H9 (cell line): ENCODE data around the gene ADAM23. TPM values are rescaled to one million over a fixed set of nuclear protein-coding genes. Genes with fewer than 3 reads are reported as not detected.
A peak's percentile ranks its signal among the peaks of the same experiment; 100 is the strongest.

Source experiments
- DNase-seq: peaks from one replicate; pipeline ENCODE4 v3.0.0-alpha.2; 2017
- H2AFZ ChIP-seq: one replicate; pipeline ENCODE4 v1.6.1; 2013; ENCODE audit warnings: mild to moderate bottlenecking, low read length, control low read depth, moderate library complexity
- H2AK5ac ChIP-seq: 2 replicates; pipeline ENCODE4 v1.6.1; 2013; ENCODE audit warnings: low read length, control low read depth, mixed read lengths; ENCODE audit not compliant: insufficient read length
- H2BK120ac ChIP-seq: one replicate; pipeline ENCODE4 v1.6.1; 2013; ENCODE audit warnings: low read depth, mild to moderate bottlenecking, low read length, control low read depth, inconsistent platforms; ENCODE audit not compliant: poor library complexity, severe bottlenecking
- H2BK12ac ChIP-seq: 2 replicates; pipeline ENCODE4 v1.6.1; 2013; ENCODE audit warnings: low read length, control low read depth, mixed read lengths, low read depth; ENCODE audit not compliant: insufficient read length
- H2BK15ac ChIP-seq: 2 replicates; pipeline ENCODE4 v1.6.1; 2013; ENCODE audit warnings: low read depth, low read length, control low read depth
- H2BK20ac ChIP-seq: one replicate; pipeline ENCODE4 v1.6.1; 2013; ENCODE audit warnings: low read depth, mild to moderate bottlenecking, low read length, control low read depth, inconsistent platforms; ENCODE audit not compliant: poor library complexity, severe bottlenecking
- H2BK5ac ChIP-seq: 2 replicates; pipeline ENCODE4 v1.6.1; 2013; ENCODE audit warnings: low read length, control low read depth, mixed read lengths; ENCODE audit not compliant: insufficient read length
- H3K14ac ChIP-seq: 2 replicates; pipeline ENCODE4 v1.6.1; 2013; ENCODE audit warnings: low read length, control low read depth; ENCODE audit not compliant: insufficient read depth
- H3K18ac ChIP-seq: 2 replicates; pipeline ENCODE4 v1.6.1; 2013; ENCODE audit warnings: low read depth, mild to moderate bottlenecking, mixed read lengths, low read length, control low read depth; ENCODE audit not compliant: insufficient read length
- H3K23ac ChIP-seq: 2 replicates; pipeline ENCODE4 v1.6.1; 2013; ENCODE audit warnings: low read length, control low read depth, mixed read lengths, low read depth; ENCODE audit not compliant: insufficient read length
- H3K23me2 ChIP-seq: 2 replicates; pipeline ENCODE4 v1.6.1; 2013; ENCODE audit warnings: low read depth, mild to moderate bottlenecking, mixed read lengths, low read length, control low read depth; ENCODE audit not compliant: insufficient read length, poor library complexity, severe bottlenecking
- H3K27ac ChIP-seq: 2 replicates; pipeline ENCODE4 v1.5.1; 2013; ENCODE audit warnings: low read length, control low read depth, mixed read lengths, low read depth; ENCODE audit not compliant: insufficient read length
- H3K27me3 ChIP-seq: 2 replicates; pipeline ENCODE4 v1.6.1; 2013; ENCODE audit warnings: low read length, control low read depth, inconsistent platforms; ENCODE audit not compliant: insufficient read depth
- H3K4ac ChIP-seq: 2 replicates; pipeline ENCODE4 v1.6.1; 2013; ENCODE audit warnings: low read depth, mild to moderate bottlenecking, control low read depth, inconsistent platforms, low read length, moderate library complexity
- H3K4me1 ChIP-seq: 2 replicates; pipeline ENCODE4 v1.6.1; 2013; ENCODE audit warnings: low read length, control low read depth, inconsistent platforms; ENCODE audit not compliant: insufficient read depth
- H3K4me2 ChIP-seq: 2 replicates; pipeline ENCODE4 v1.6.1; 2013; ENCODE audit warnings: low read length, control low read depth, mixed read lengths; ENCODE audit not compliant: insufficient read length, insufficient read depth
- H3K56ac ChIP-seq: 2 replicates; pipeline ENCODE4 v1.6.1; 2013; ENCODE audit warnings: low read depth, mild to moderate bottlenecking, mixed read lengths, low read length, control low read depth; ENCODE audit not compliant: insufficient read length
- H3K79me1 ChIP-seq: 2 replicates; pipeline ENCODE4 v1.6.1; 2013; ENCODE audit warnings: low read depth, mild to moderate bottlenecking, moderate library complexity, low read length, control low read depth, inconsistent platforms; ENCODE audit not compliant: insufficient read depth, poor library complexity, severe bottlenecking
- H3K79me2 ChIP-seq: 2 replicates; pipeline ENCODE4 v1.6.1; 2013; ENCODE audit warnings: low read length, control low read depth, inconsistent platforms; ENCODE audit not compliant: insufficient read depth
- H3K9ac ChIP-seq: 2 replicates; pipeline ENCODE4 v1.6.1; 2013; ENCODE audit warnings: low read length, control low read depth, mixed read lengths; ENCODE audit not compliant: insufficient read length; ENCODE audit errors: extremely low read depth
- H3K9me3 ChIP-seq: one replicate; pipeline ENCODE4 v1.6.1; 2013; ENCODE audit warnings: low read depth, low read length, inconsistent platforms; ENCODE audit not compliant: control insufficient read depth
- H3T11ph ChIP-seq: one replicate; pipeline ENCODE4 v1.6.1; 2013; ENCODE audit warnings: mild to moderate bottlenecking, low read length, control low read depth, inconsistent platforms
- H4K20me1 ChIP-seq: one replicate; pipeline ENCODE4 v1.6.1; 2013; ENCODE audit not compliant: control insufficient read depth, insufficient read length, insufficient read depth
- H4K5ac ChIP-seq: 2 replicates; pipeline ENCODE4 v1.6.1; 2013; ENCODE audit warnings: low read depth, mild to moderate bottlenecking, mixed read lengths, low read length, control low read depth; ENCODE audit not compliant: insufficient read length
- H4K8ac ChIP-seq: replicated peaks from 2 replicates; pipeline ENCODE4 v1.6.1; 2013; ENCODE audit warnings: low read length, control low read depth, mixed read lengths, low read depth; ENCODE audit not compliant: insufficient read length
- H4K91ac ChIP-seq: 2 replicates; pipeline ENCODE4 v1.6.1; 2013; ENCODE audit warnings: low read depth, mild to moderate bottlenecking, moderate library complexity, mixed read lengths, low read length, control low read depth; ENCODE audit not compliant: insufficient read length
- H3K27ac Mint-ChIP-seq, 3 experiments: 2 replicates in 2 of 3; 3 replicates in 1 of 3; pipeline ENCODE4 v1.8.0; 2020 to 2021; ENCODE audit warnings: mixed read lengths in 3 of 3, mild to moderate bottlenecking in 1 of 3, moderate library complexity in 1 of 3
- H3K27me3 Mint-ChIP-seq: 2 replicates; pipeline ENCODE4 v1.8.0; 2021; ENCODE audit warnings: low read depth, mild to moderate bottlenecking, moderate library complexity, mixed read lengths
- H3K36me3 Mint-ChIP-seq, 3 experiments: 2 replicates in 2 of 3; 3 replicates in 1 of 3; pipeline ENCODE4 v1.8.0; 2020 to 2021; ENCODE audit warnings: low read depth in 3 of 3, mixed read lengths in 3 of 3; ENCODE audit not compliant: insufficient read depth in 1 of 3
- H3K4me1 Mint-ChIP-seq, 2 experiments: 2 replicates each; pipeline ENCODE4 v1.8.0; 2020; ENCODE audit warnings: mixed read lengths in 2 of 2
- H3K4me3 Mint-ChIP-seq, 2 experiments: 2 replicates in 1 of 2; 3 replicates in 1 of 2; pipeline ENCODE4 v1.8.0; 2020 to 2021; ENCODE audit warnings: mild to moderate bottlenecking in 2 of 2, mixed read lengths in 2 of 2, moderate library complexity in 1 of 2
- H3K9me3 Mint-ChIP-seq, 2 experiments: 2 replicates in 1 of 2; 3 replicates in 1 of 2; pipeline ENCODE4 v1.8.0; 2020; ENCODE audit warnings: mild to moderate bottlenecking in 2 of 2, mixed read lengths in 2 of 2, moderate library complexity in 1 of 2
- WGBS: extraction: QIAGEN DNeasy Blood & Tissue Kit; methylation state at CpG from one replicate; pipeline ENCODE4 v1.1.7; 2013; ENCODE audit warnings: missing lambda C conversion rate, low lambda C conversion rate, mixed read lengths; ENCODE audit not compliant: insufficient read length; ENCODE audit errors: extremely low coverage; 5-methylcytosine and 5-hydroxymethylcytosine counted together
- total RNA-seq: library from RNA; stranded (reverse); gene quantifications from 2 replicates; pipeline ENCODE4 v1.2.1, GENCODE V29; 2021
- TF ChIP-seq, protein P1 (sequence below): fragments of 200-600 bp; sonication (generic); conservative IDR thresholded peaks from 3 replicates; pipeline ENCODE4 v1.8.0; 2021; ENCODE audit warnings: antibody characterized with exemption, mild to moderate bottlenecking

Gene ADAM23
- total RNA-seq, 1 experiment from 2014 or later: 21.4 TPM

DNA sequence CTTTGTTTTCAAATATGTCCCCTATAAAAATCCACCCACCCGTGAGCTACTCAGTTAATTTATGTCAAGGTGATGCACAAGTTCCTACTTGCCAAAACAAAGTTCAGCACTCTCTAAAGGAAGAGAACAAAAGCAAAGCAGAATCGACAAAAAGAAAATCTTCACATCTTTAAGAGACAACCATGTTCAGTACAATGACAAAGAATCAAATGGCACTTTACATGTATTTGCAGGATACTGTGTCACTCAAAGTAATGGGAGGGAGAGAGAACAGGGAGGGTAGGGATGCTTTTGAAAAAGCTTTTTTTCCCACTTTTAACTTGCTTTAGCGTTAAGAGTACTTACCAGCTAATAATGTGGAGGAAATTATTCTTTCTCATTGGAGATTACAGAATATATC lies 159.9 kb downstream of the ADAM23 start:
- Histone ChIP-seq H3K9ac (no peak overlapping the region), H3K23me2 (no peaks in the 10 kb centered on the region), H3K4me1 (no peaks in the 10 kb centered on the region), H3K56ac (no peak overlapping the region), H3K79me2 (no peaks in the 10 kb centered on the region), H2AFZ (no peak overlapping the region), H3K27me3 (no peaks in the 10 kb centered on the region), H3K9me3 (no peaks in the 10 kb centered on the region), H2BK120ac (no peak overlapping the region), H4K20me1 (no peaks in the 10 kb centered on the region), H2AK5ac (no peak overlapping the region), H4K8ac (no peak overlapping the region), H3T11ph (no peak overlapping the region), H3K4ac (no peak overlapping the region), H3K79me1 (no peaks in the 10 kb centered on the region), H3K23ac (no peak overlapping the region), H3K14ac (no peak overlapping the region), H4K5ac (no peak overlapping the region), H2BK12ac (no peak overlapping the region), H4K91ac (no peak overlapping the region), H2BK15ac (no peak overlapping the region), H3K18ac (no peak overlapping the region), H2BK5ac (no peak overlapping the region), H3K27ac (no peak overlapping the region), H3K4me2 (no peak overlapping the region), H2BK20ac (no peak overlapping the region)
- WGBS: no CpG with 5 or more reads among the region's 3 CpGs
- Mint-ChIP-seq H3K27me3 (no peaks in the 10 kb centered on the region), H3K36me3 (peaks cover 0 to 3% (median under 1%) of the 10 kb centered on the region in 3 experiments; a peak in 2 of 7 replicates), H3K4me1 (peaks cover 6 to 9% of the 10 kb centered on the region in 2 experiments), H3K9me3 (no peaks in the 10 kb centered on the region), H3K27ac (peak overlapping the region in 1 of 3 experiments; percentile 62; a peak in 2 of 7 replicates), H3K4me3 (no peak overlapping the region)
- DNase-seq: no peak
- TF ChIP-seq, protein P1, sequence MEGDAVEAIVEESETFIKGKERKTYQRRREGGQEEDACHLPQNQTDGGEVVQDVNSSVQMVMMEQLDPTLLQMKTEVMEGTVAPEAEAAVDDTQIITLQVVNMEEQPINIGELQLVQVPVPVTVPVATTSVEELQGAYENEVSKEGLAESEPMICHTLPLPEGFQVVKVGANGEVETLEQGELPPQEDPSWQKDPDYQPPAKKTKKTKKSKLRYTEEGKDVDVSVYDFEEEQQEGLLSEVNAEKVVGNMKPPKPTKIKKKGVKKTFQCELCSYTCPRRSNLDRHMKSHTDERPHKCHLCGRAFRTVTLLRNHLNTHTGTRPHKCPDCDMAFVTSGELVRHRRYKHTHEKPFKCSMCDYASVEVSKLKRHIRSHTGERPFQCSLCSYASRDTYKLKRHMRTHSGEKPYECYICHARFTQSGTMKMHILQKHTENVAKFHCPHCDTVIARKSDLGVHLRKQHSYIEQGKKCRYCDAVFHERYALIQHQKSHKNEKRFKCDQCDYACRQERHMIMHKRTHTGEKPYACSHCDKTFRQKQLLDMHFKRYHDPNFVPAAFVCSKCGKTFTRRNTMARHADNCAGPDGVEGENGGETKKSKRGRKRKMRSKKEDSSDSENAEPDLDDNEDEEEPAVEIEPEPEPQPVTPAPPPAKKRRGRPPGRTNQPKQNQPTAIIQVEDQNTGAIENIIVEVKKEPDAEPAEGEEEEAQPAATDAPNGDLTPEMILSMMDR: no peak
